ENCODE results near the gene HBZ.
"Not testable (repeated sequence)": the region's sequence is repeated elsewhere in the genome, so short reads cannot be mapped to it uniquely, and the experiment has no call there.

Gene HBZ

GRCh38 chr16:133716-134115 lies 18.7 kb upstream of the HBZ start:
- DNase-seq (ENCODE audit: low read depth in 4 of 4, low spot score in 1 of 4) = no peak

GRCh38 chr16:138049-138417 lies 14.4 kb upstream of the HBZ start:
- peak in 1 of 4 experiments; percentile 11 for DNase-seq (ENCODE audit: low read depth in 4 of 4, low spot score in 1 of 4)

- DNase-seq (ENCODE audit: low read depth in 4 of 4, low spot score in 1 of 4) = no peak
These were observed 12.1 kb upstream of the HBZ start for GRCh38 chr16:140175-140857.

GRCh38 chr16:142405-142967 lies 10.0 kb upstream of the HBZ start:
- DNase-seq (ENCODE audit: low read depth in 4 of 4, low spot score in 1 of 4) = no peak

- DNase-seq (ENCODE audit: low read depth in 4 of 4, low spot score in 1 of 4) = no peak
These were observed 9.4 kb upstream of the HBZ start for GRCh38 chr16:143047-143446.

- no peak for DNase-seq (ENCODE audit: low read depth in 4 of 4, low spot score in 1 of 4)
These were observed 9.0 kb upstream of the HBZ start for GRCh38 chr16:143456-143855.

- DNase-seq (ENCODE audit: low read depth in 4 of 4, low spot score in 1 of 4) = no peak
These were observed 7.6 kb upstream of the HBZ start for GRCh38 chr16:144797-145252.

- DNase-seq (ENCODE audit: low read depth in 4 of 4, low spot score in 1 of 4) = no peak
These were observed 5.8 kb upstream of the HBZ start for GRCh38 chr16:146646-147045.

GRCh38 chr16:149024-149660 lies 3.3 kb upstream of the HBZ start:
- no peak for DNase-seq (ENCODE audit: low read depth in 4 of 4, low spot score in 1 of 4)

- DNase-seq (ENCODE audit: low read depth in 4 of 4, low spot score in 1 of 4) = not testable (repeated sequence)
These were observed 681 bp downstream of the HBZ start for GRCh38 chr16:153129-153521.

- not testable (repeated sequence) for DNase-seq (ENCODE audit: low read depth in 4 of 4, low spot score in 1 of 4)
These were observed 1.2 kb downstream of the HBZ start for GRCh38 chr16:153550-154216.

- DNase-seq (ENCODE audit: low read depth in 4 of 4, low spot score in 1 of 4) = no peak
These were observed 2.0 kb downstream of the HBZ start for GRCh38 chr16:154217-155030.

- DNase-seq (ENCODE audit: low read depth in 4 of 4, low spot score in 1 of 4) = no peak
These were observed 2.6 kb downstream of the HBZ start for GRCh38 chr16:155031-155398.

- no peak for DNase-seq (ENCODE audit: low read depth in 4 of 4, low spot score in 1 of 4)
These were observed 6.8 kb downstream of the HBZ start for GRCh38 chr16:159136-159849.

- DNase-seq (ENCODE audit: low read depth in 4 of 4, low spot score in 1 of 4) = not testable (repeated sequence)
These were observed 7.8 kb downstream of the HBZ start for GRCh38 chr16:160242-160641.

- DNase-seq (ENCODE audit: low read depth in 4 of 4, low spot score in 1 of 4) = no peak
These were observed 8.3 kb downstream of the HBZ start for GRCh38 chr16:160691-161190.

- no peak for DNase-seq (ENCODE audit: low read depth in 4 of 4, low spot score in 1 of 4)
These were observed 10.0 kb downstream of the HBZ start for GRCh38 chr16:162271-162991.

- not testable (repeated sequence) for DNase-seq (ENCODE audit: low read depth in 4 of 4, low spot score in 1 of 4)
These were observed 10.7 kb downstream of the HBZ start for GRCh38 chr16:163139-163538.

GRCh38 chr16:163696-164095 lies 11.3 kb downstream of the HBZ start:
- not testable (repeated sequence) for DNase-seq (ENCODE audit: low read depth in 4 of 4, low spot score in 1 of 4)

Data from stimulated activated CD4-positive, alpha-beta T cell treated with anti-CD3 and anti-CD28 coated beads, Interleukin-1b, Interleukin-23, amount 100 ng/mL, for 24 hours (primary cell).